Bronchial epithelial cell (primary cell): ENCODE measurements around the gene CDV3. TPM values are rescaled to one million over a fixed set of nuclear protein-coding genes. Genes with fewer than 3 reads are reported as not detected.

Experiments used
- DNase-seq: peaks from one replicate; pipeline ENCODE4 v3.0.0-alpha.2; 2010; ENCODE audit warnings: low read depth
- FAIRE-seq: peaks from 2 replicates; lab custom pipeline; 2011; peaks lifted over from hg19 to GRCh38; lab: Jason Lieb, UNC
- H3K27me3 ChIP-seq: 2 replicates; pipeline ENCODE4 v1.5.1; 2011; ENCODE audit warnings: low read length; ENCODE audit not compliant: control insufficient read depth, insufficient read depth
- H3K36me3 ChIP-seq: 2 replicates; pipeline ENCODE4 v1.5.1; 2011; ENCODE audit warnings: low read length; ENCODE audit not compliant: control insufficient read depth, insufficient read depth
- H3K4me3 ChIP-seq: 2 replicates; pipeline ENCODE4 v1.5.1; 2011; ENCODE audit warnings: mild to moderate bottlenecking, low read depth, low read length, control low read depth
- total RNA-seq: library from RNA; depleted of rRNA; stranded (reverse); fragments of >200 nt; gene quantifications from 2 replicates; pipeline ENCODE4 v1.2.1, GENCODE V29; 2014
- TF ChIP-seq, protein P1 (sequence below): IDR thresholded peaks from 2 replicates; pipeline ENCODE4 v1.5.1; 2011; ENCODE audit warnings: mild to moderate bottlenecking, moderate library complexity, low read length, control low read depth, inconsistent platforms; ENCODE audit not compliant: insufficient read depth, severe bottlenecking

Gene CDV3
- total RNA-seq, 1 donor from 2014 or later = 232 TPM

DNA sequence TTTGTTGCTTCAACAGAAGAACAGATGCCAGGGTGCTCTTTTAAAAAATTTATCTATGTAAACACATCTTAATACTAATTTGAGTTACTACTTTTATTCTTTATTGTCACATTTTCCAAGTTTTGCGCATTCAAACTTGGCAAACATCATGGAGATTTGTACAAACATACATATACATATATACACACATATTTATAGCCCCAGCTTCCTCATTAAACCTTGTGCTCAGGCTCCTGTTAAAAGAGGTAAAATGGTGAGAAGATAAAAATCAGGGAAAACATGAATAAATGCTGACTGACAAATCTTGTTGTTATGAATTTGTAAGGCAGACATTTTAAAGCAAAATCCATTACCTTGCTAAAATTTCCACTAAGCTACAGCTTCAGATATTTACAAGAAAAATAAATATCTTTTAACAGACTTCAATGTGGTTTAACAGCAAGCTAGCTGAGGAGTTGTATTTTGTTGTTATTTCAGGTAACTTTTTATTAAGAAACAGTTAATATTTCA is 27.1 kb downstream of the CDV3 start:
- H3K4me3 ChIP-seq = no peak overlapping the region
- no peaks in the 10 kb centered on the region for H3K27me3 ChIP-seq
- peaks cover 1% of the 10 kb centered on the region for H3K36me3 ChIP-seq
- DNase-seq (no peak), FAIRE-seq (no peak)
- TF ChIP-seq, protein P1, sequence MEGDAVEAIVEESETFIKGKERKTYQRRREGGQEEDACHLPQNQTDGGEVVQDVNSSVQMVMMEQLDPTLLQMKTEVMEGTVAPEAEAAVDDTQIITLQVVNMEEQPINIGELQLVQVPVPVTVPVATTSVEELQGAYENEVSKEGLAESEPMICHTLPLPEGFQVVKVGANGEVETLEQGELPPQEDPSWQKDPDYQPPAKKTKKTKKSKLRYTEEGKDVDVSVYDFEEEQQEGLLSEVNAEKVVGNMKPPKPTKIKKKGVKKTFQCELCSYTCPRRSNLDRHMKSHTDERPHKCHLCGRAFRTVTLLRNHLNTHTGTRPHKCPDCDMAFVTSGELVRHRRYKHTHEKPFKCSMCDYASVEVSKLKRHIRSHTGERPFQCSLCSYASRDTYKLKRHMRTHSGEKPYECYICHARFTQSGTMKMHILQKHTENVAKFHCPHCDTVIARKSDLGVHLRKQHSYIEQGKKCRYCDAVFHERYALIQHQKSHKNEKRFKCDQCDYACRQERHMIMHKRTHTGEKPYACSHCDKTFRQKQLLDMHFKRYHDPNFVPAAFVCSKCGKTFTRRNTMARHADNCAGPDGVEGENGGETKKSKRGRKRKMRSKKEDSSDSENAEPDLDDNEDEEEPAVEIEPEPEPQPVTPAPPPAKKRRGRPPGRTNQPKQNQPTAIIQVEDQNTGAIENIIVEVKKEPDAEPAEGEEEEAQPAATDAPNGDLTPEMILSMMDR = no peak

DNA sequence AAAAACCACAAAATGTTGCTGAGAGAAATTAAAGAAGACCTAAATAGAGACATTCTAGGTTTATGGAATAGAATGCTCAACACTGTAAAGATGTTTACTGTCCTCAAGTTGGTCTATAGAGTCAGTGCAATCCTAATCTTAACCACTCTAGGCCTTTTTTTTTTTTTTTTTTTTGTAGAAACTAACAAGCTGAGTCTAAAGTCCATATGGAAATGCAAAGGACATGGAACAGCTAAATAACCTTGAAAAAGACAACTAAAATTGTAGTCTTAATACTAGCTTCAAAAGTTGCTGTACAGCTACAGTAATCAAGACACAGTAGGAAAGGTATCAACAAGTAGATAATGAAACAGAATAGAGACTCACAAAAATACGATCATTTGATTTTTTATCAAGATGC is 32.9 kb downstream of the CDV3 start:
- FAIRE-seq (no peak), DNase-seq (no peak)
- no peak overlapping the region for H3K4me3 ChIP-seq
- no peaks in the 10 kb centered on the region for H3K27me3 ChIP-seq
- H3K36me3 ChIP-seq = peaks cover 1% of the 10 kb centered on the region
- TF ChIP-seq, protein P1 = no peak

DNA sequence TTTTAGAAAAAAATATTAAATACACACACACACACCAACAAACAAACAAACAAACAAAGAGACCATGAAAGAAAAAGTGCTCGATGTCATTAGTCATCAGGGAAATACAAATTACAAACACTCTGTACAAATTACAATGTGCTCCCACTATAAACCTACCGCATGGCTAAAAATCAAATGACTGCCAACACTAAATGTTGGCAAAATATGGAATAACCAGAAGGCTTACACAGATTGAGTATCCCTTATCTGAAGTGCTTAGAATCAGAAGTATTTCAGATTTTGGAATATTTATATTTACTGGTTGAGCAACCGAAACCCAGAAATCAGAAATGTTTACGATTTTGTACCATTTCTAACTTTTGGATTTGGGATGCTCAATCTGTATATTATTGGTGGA is 33.4 kb downstream of the CDV3 start:
- H3K36me3 ChIP-seq = peaks cover under 1% of the 10 kb centered on the region
- TF ChIP-seq, protein P1 = no peak
- no peak for FAIRE-seq

DNA sequence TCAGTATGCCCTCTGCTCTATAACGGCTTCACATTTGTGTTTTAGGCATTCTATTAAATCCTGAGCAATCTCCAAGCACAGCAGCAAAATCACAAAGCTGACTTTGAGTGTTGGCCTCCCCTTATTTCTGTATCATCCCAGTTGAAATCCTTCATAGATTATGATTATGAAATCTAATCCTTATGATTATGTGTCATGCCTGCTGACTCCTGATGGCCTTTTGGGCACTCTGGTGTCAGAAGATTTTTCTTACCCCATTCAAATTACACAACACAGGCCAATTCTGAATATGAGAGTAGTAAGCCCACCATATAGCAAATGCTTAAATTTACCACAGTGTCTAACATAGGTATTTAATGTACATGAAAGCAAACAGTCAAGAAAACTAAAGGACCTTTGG is 34.3 kb downstream of the CDV3 start:
- H3K27me3 ChIP-seq = no peaks in the 10 kb centered on the region
- FAIRE-seq (no peak), DNase-seq (no peak)
- no peaks in the 10 kb centered on the region for H3K36me3 ChIP-seq
- no peak overlapping the region for H3K4me3 ChIP-seq
- TF ChIP-seq, protein P1 = no peak

More for the DNA sequence above, 33.4 kb downstream of the CDV3 start:
- no peak overlapping the region for H3K4me3 ChIP-seq
- H3K27me3 ChIP-seq = no peaks in the 10 kb centered on the region
- DNase-seq = no peak

DNA sequence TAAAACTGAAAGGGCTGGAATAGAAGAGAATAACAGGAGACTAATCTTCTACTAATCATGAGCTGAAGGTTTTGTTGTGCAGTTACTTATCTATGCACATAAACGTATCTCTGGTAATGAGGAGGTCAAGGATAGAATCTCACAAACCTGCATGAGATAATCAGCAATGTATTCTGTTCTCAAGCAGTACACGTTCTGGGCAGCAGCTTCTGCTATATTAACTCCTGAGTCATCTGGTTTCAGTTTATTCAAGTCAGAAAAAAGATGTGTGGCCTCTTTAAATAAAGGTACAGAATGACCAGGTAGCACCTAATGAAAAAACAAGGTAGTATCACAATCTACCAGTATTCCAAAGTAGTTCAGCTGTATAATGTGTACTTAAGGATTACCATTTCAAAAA is 34.9 kb downstream of the CDV3 start:
- FAIRE-seq (no peak), DNase-seq (no peak)
- H3K4me3 ChIP-seq = no peak overlapping the region
- no peaks in the 10 kb centered on the region for H3K36me3 ChIP-seq
- TF ChIP-seq, protein P1 = no peak
- no peaks in the 10 kb centered on the region for H3K27me3 ChIP-seq

DNA sequence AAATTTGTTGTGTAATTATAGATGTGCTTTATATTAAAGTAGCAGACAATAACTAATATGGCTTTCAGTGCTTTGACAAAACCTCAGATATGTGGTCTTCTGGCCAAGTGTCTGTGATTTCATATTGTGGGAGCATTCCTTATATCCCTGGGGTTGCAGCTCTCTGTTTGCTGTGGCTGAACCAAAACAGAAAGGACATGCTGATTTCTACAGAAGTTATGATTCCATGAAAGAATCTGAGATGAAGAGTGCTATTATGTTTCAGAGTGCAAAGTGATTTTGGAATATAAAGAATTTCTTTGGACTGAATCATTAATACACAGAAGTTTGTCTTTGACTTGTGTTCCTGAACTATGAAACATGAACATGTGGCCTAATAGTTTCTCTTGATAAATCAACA is 36.5 kb downstream of the CDV3 start:
- FAIRE-seq = no peak
- Histone ChIP-seq H3K36me3 (no peaks in the 10 kb centered on the region), H3K27me3 (no peaks in the 10 kb centered on the region), H3K4me3 (no peak overlapping the region)
- DNase-seq = no peak
- TF ChIP-seq, protein P1 = no peak
